Measurements from ENCODE around the gene SLC35F2.
"Not testable (repeated sequence)": the region's sequence is repeated elsewhere in the genome, so short reads cannot be mapped to it uniquely, and the experiment has no call there.

SLC35F2 gene

GRCh38 chr11:107789767-107790166 is 68.8 kb downstream of the SLC35F2 start:
- no peak for DNase-seq (ENCODE audit: low read depth, low spot score)

GRCh38 chr11:107787733-107788132 is 70.9 kb downstream of the SLC35F2 start:
- DNase-seq (ENCODE audit: low read depth, low spot score): no peak

GRCh38 chr11:107785401-107785800 is 73.2 kb downstream of the SLC35F2 start:
- DNase-seq (ENCODE audit: low read depth, low spot score): no peak

- no peak for DNase-seq (ENCODE audit: low read depth, low spot score)
Observed at GRCh38 chr11:107783121-107783520, 75.5 kb downstream of the SLC35F2 start.

- DNase-seq (ENCODE audit: low read depth, low spot score): no peak
Observed at GRCh38 chr11:107780775-107781174, 77.8 kb downstream of the SLC35F2 start.

GRCh38 chr11:107780136-107780535 is 78.5 kb downstream of the SLC35F2 start:
- DNase-seq (ENCODE audit: low read depth, low spot score): no peak

- no peak for DNase-seq (ENCODE audit: low read depth, low spot score)
Observed at GRCh38 chr11:107778839-107779517, 79.6 kb downstream of the SLC35F2 start.

- no peak for DNase-seq (ENCODE audit: low read depth, low spot score)
Observed at GRCh38 chr11:107777110-107777509, 81.5 kb downstream of the SLC35F2 start.

- DNase-seq (ENCODE audit: low read depth, low spot score): no peak
Observed at GRCh38 chr11:107776062-107776461, 82.5 kb downstream of the SLC35F2 start.

- DNase-seq (ENCODE audit: low read depth, low spot score): no peak
Observed at GRCh38 chr11:107770551-107770951, 88.0 kb downstream of the SLC35F2 start.

GRCh38 chr11:107769189-107769588 is 89.4 kb downstream of the SLC35F2 start:
- DNase-seq (ENCODE audit: low read depth, low spot score): no peak

- DNase-seq (ENCODE audit: low read depth, low spot score): not testable (repeated sequence)
Observed at GRCh38 chr11:107758719-107759355, 99.8 kb downstream of the SLC35F2 start.

- no peak for DNase-seq (ENCODE audit: low read depth, low spot score)
Observed at GRCh38 chr11:107757661-107758060, 100.9 kb downstream of the SLC35F2 start.

GRCh38 chr11:107756553-107756952 is 102.0 kb downstream of the SLC35F2 start:
- no peak for DNase-seq (ENCODE audit: low read depth, low spot score)

GRCh38 chr11:107752949-107753822 is 105.4 kb downstream of the SLC35F2 start:
- no peak for DNase-seq (ENCODE audit: low read depth, low spot score)

- no peak for DNase-seq (ENCODE audit: low read depth, low spot score)
Observed at GRCh38 chr11:107752508-107752907, 106.1 kb downstream of the SLC35F2 start.

GRCh38 chr11:107751082-107751481 is 107.5 kb downstream of the SLC35F2 start:
- no peak for DNase-seq (ENCODE audit: low read depth, low spot score)

- no peak for DNase-seq (ENCODE audit: low read depth, low spot score)
Observed at GRCh38 chr11:107750313-107750712, 108.3 kb downstream of the SLC35F2 start.

- no peak for DNase-seq (ENCODE audit: low read depth, low spot score)
Observed at GRCh38 chr11:107747622-107748021, 111.0 kb downstream of the SLC35F2 start.

GRCh38 chr11:107744736-107745135 is 113.9 kb downstream of the SLC35F2 start:
- no peak for DNase-seq (ENCODE audit: low read depth, low spot score)

GRCh38 chr11:107743191-107743590 is 115.4 kb downstream of the SLC35F2 start:
- DNase-seq (ENCODE audit: low read depth, low spot score): no peak

- DNase-seq (ENCODE audit: low read depth, low spot score): peak; percentile 3
Observed at GRCh38 chr11:107741044-107741823, 117.4 kb downstream of the SLC35F2 start.

Data from smooth muscle cell of the brain vasculature (primary cell).